ENCODE measurements around the gene INAFM1. TPM values are rescaled to one million over a fixed set of nuclear protein-coding genes. Genes with fewer than 3 reads are reported as not detected.

INAFM1 gene
- total RNA-seq, 1 experiment from 2014 or later: 13.5 TPM

DNA sequence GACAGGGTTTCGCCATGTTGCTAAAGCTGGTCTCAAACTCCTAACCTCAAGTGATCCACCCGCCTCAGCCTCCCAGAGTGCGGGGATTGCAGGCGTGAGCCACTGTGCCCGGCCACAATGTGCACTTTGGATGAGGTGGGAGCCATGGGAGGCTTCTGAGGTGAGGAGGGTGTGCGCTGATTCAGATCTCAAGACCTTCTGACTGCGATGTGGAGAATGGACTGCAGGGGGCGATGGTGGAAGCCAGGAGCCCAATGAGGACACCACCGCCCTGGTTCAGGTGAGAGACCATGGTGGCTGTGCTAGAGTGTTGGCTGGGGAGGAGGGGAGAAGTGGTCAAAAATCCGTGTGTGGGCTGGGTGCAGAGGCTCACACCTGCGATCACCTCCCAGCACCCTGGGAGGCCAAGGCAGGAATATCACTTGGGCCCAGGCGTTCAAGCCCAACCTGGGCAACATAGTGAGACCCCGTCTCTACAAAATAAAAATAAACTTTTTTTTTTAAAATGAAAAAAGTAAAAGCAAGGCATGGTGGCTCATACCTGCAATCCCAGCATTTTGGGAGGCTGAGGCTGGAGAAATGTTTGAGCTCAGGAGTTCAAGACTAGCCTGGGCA lies 5.6 kb downstream of the INAFM1 start:
- BruUV-seq (replicated peaks): no TSS peak
- peaks cover 24% of the 10 kb centered on the region for H3K4me1 ChIP-seq (replicated peaks; ENCODE audit: insufficient read depth)
- POLR2A ChIA-PET (ENCODE audit: unreplicated experiment): no interaction called here
- H3F3A ChIP-seq (ENCODE audit: insufficient read depth, low read depth): peaks cover 55% of the 10 kb centered on the region
- intact Hi-C loops (cut with micrococcal nuclease; ENCODE audit: unreplicated experiment): loop anchor here (10.0 kb wide), 1 partner anchor 425 kb away; no protein-coding TSS in a partner anchor
- no peaks in the 10 kb centered on the region for H3K27me3 ChIP-seq (ENCODE audit: insufficient read depth, low read depth)
- H3K4me3 ChIP-seq: no peak overlapping the region
- peak overlapping the region; percentile 62 for H3K27ac ChIP-seq
- CTCF ChIA-PET: no interaction called here
- no peak overlapping the region for H2AFZ ChIP-seq
- H3K4me2 ChIP-seq: peak overlapping the region; percentile 51; the same call in 1 of the 2 replicates
- H3K36me3 ChIP-seq (ENCODE audit: low read depth): no peaks in the 10 kb centered on the region
- no peaks in the 10 kb centered on the region for H3K9me3 ChIP-seq (ENCODE audit: insufficient read depth, low read depth)
- no peaks in the 10 kb centered on the region for H4K20me1 ChIP-seq (ENCODE audit: insufficient read depth)
- DNase-seq: peak in 1 of 2 experiments; percentile 31
- H3K79me2 ChIP-seq (ENCODE audit: low read depth): no peaks in the 10 kb centered on the region
- H3K9me2 ChIP-seq (ENCODE audit: insufficient read depth): no peaks in the 10 kb centered on the region
- no peak for TF ChIP-seq EZH2 (IDR thresholded peaks at IDR 0.05; ENCODE audit: low read depth)
- TF ChIP-seq, protein P1, sequence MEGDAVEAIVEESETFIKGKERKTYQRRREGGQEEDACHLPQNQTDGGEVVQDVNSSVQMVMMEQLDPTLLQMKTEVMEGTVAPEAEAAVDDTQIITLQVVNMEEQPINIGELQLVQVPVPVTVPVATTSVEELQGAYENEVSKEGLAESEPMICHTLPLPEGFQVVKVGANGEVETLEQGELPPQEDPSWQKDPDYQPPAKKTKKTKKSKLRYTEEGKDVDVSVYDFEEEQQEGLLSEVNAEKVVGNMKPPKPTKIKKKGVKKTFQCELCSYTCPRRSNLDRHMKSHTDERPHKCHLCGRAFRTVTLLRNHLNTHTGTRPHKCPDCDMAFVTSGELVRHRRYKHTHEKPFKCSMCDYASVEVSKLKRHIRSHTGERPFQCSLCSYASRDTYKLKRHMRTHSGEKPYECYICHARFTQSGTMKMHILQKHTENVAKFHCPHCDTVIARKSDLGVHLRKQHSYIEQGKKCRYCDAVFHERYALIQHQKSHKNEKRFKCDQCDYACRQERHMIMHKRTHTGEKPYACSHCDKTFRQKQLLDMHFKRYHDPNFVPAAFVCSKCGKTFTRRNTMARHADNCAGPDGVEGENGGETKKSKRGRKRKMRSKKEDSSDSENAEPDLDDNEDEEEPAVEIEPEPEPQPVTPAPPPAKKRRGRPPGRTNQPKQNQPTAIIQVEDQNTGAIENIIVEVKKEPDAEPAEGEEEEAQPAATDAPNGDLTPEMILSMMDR (conservative IDR thresholded peaks at IDR 0.05): peak; percentile 65

DNA sequence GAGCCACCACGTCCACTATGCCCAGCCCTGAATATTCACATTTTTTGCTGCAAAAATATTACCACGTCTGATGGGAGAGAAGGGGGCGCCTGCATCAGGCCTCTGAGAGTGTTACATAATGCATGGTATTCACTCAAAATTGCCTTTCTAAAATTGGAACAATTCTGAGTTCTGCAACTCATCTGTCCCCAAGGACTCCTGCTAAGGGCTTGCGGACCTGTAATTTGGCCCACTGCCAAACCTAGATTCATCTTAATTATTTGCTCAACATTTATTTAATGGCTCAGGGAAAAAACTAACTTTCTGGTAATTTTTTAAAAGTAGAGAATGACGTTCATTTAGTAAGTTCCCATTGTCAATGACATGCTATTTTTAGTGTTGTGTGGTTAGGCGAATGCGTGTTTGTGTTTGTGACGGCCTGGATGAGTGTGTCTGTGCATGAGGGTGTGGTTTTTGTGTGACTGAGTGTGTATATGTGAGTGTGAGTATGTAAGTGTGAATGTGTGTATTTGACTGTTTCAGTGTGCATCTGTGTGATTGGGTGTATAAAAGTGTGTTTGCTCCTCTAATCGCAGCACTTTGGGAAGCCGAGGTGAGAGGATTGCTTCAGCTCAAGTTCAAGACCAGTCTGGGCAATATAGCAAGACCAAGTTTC lies 8.8 kb downstream of the INAFM1 start:
- Histone ChIP-seq H3F3A (ENCODE audit: insufficient read depth, low read depth) (peaks cover 45% of the 10 kb centered on the region), H3K27ac (no peak overlapping the region), H2AFZ (no peak overlapping the region), H3K9me3 (ENCODE audit: insufficient read depth, low read depth) (no peaks in the 10 kb centered on the region), H4K20me1 (ENCODE audit: insufficient read depth) (no peaks in the 10 kb centered on the region), H3K4me1 (replicated peaks; ENCODE audit: insufficient read depth) (peaks cover 28% of the 10 kb centered on the region), H3K9me2 (ENCODE audit: insufficient read depth) (no peaks in the 10 kb centered on the region), H3K79me2 (ENCODE audit: low read depth) (no peaks in the 10 kb centered on the region), H3K4me3 (no peak overlapping the region), H3K27me3 (ENCODE audit: insufficient read depth, low read depth) (no peaks in the 10 kb centered on the region), H3K4me2 (no peak overlapping the region), H3K36me3 (ENCODE audit: low read depth) (no peaks in the 10 kb centered on the region)
- intact Hi-C loops (cut with micrococcal nuclease; ENCODE audit: unreplicated experiment): loop anchor here (10.0 kb wide), 1 partner anchor 421 kb away; no protein-coding TSS in a partner anchor
- TF ChIP-seq EZH2 (IDR thresholded peaks at IDR 0.05; ENCODE audit: low read depth): no peak
- TF ChIP-seq, protein P1 (conservative IDR thresholded peaks at IDR 0.05): no peak
- DNase-seq: no peak
- no TSS peak for BruUV-seq (replicated peaks)
- POLR2A ChIA-PET (ENCODE audit: unreplicated experiment): no interaction called here
- CTCF ChIA-PET: interaction anchor here (0.6 kb wide), 1 partner anchor 11 kb away, joined by 15 read pairs; no protein-coding TSS in a partner anchor

DNA sequence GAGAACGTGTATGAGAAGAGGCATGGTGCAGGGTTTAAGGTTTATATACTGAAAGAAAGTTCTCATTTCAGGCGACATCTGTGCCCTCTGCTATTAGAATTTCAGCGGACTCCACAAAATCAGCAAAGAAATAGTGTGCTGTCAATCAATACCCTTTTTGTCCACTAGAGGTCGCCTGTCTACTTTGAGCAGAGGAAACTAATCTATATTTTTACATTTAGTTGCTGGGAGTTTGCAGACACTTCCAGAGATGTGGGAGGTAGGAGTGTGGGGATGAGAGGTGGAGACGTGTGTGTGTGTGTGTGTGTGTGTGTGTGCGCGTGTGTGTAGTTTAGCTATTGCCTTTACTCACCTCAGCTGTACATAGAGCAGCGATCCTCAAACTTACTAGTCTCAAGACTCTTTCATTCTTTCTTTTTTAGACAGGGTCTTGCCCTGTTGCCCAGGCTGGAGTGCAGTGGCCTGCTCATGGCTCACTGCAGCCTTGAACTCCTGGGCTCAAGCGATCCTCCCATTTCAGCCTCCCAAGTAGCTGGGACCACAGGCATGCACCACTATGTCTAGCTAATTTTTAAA lies 9.7 kb downstream of the INAFM1 start:
- POLR2A ChIA-PET (ENCODE audit: unreplicated experiment): interaction anchor here (0.6 kb wide), 1 partner anchor 133 kb away, joined by 4 read pairs; no protein-coding TSS in a partner anchor
- no peak overlapping the region for H3K4me3 ChIP-seq

More for the DNA sequence above, 9.7 kb downstream of the INAFM1 start:
- no peaks in the 10 kb centered on the region for H3K9me2 ChIP-seq (ENCODE audit: insufficient read depth)
- no peaks in the 10 kb centered on the region for H3K27me3 ChIP-seq (ENCODE audit: insufficient read depth, low read depth)
- no peaks in the 10 kb centered on the region for H3K79me2 ChIP-seq (ENCODE audit: low read depth)
- no peaks in the 10 kb centered on the region for H4K20me1 ChIP-seq (ENCODE audit: insufficient read depth)
- CTCF ChIA-PET: interaction anchor here (0.7 to 1.2 kb wide), 3 partner anchors 9 to 74 kb away, joined by 3 to 4 read pairs (median 3); no protein-coding TSS in a partner anchor
- intact Hi-C loops (cut with micrococcal nuclease; ENCODE audit: unreplicated experiment): loop anchor here (10.0 kb wide), 1 partner anchor 420 kb away; no protein-coding TSS in a partner anchor
- TF ChIP-seq, protein P1 (conservative IDR thresholded peaks at IDR 0.05): peak; percentile 96
- TF ChIP-seq EZH2 (IDR thresholded peaks at IDR 0.05; ENCODE audit: low read depth): no peak
- H3F3A ChIP-seq (ENCODE audit: insufficient read depth, low read depth): peaks cover 45% of the 10 kb centered on the region
- no peak overlapping the region for H3K27ac ChIP-seq
- no peaks in the 10 kb centered on the region for H3K9me3 ChIP-seq (ENCODE audit: insufficient read depth, low read depth)
- peaks cover 29% of the 10 kb centered on the region for H3K4me1 ChIP-seq (replicated peaks; ENCODE audit: insufficient read depth)
- no peaks in the 10 kb centered on the region for H3K36me3 ChIP-seq (ENCODE audit: low read depth)
- H3K4me2 ChIP-seq: no peak overlapping the region
- peak; percentile 41 to 56 for DNase-seq
- H2AFZ ChIP-seq: no peak overlapping the region
- no TSS peak for BruUV-seq (replicated peaks)
